Activated CD8-positive, alpha-beta T cell treated with anti-CD3 and anti-CD28 coated beads for 36 hours (primary cell): Measurements from ENCODE around the gene TRPM6. TPM values are rescaled to one million over a fixed set of nuclear protein-coding genes. Genes with fewer than 3 reads are reported as not detected.

Experiments used
- ATAC-seq: fragments of 200-7000 bp; cut with Tn5 transposase; one replicate; pipeline ENCODE4 v1.10.0; 2021; ENCODE audit warnings: mild to moderate bottlenecking, moderate library complexity
- CTCF ChIA-PET: fragments of 350-600 bp; sonication (Branson Sonifier 250); formaldehyde crosslinking; loops from one replicate; lab custom pipeline; 2021; ENCODE audit warnings: antibody characterized with exemption; lab: Charles Lee
- POLR2A ChIA-PET: fragments of 350-600 bp; sonication (Branson Sonifier 250); formaldehyde crosslinking; loops from one replicate; lab custom pipeline; 2021; ENCODE audit warnings: antibody characterized with exemption; lab: Charles Lee
- DNase-seq: peaks from one replicate; pipeline ENCODE4 v3.0.0-alpha.2; 2020
- H3K27ac Mint-ChIP-seq: one replicate; pipeline ENCODE4 v1.8.0; 2021; ENCODE audit warnings: mild to moderate bottlenecking, mixed read lengths
- H3K27me3 Mint-ChIP-seq: one replicate; pipeline ENCODE4 v1.8.0; 2021; ENCODE audit warnings: mixed read lengths
- H3K36me3 Mint-ChIP-seq: one replicate; pipeline ENCODE4 v1.8.0; 2021; ENCODE audit warnings: low read depth, mixed read lengths
- H3K4me1 Mint-ChIP-seq: one replicate; pipeline ENCODE4 v1.8.0; 2021; ENCODE audit warnings: low read depth, mixed read lengths
- H3K4me3 Mint-ChIP-seq: one replicate; pipeline ENCODE4 v1.8.0; 2021; ENCODE audit warnings: mild to moderate bottlenecking, moderate library complexity, mixed read lengths
- H3K9me3 Mint-ChIP-seq: one replicate; pipeline ENCODE4 v1.8.0; 2021; ENCODE audit warnings: mixed read lengths
- CTCF ChIP-seq: fragments of 200-600 bp; IDR thresholded peaks from one replicate; pipeline ENCODE4 v1.8.0; 2022; ENCODE audit warnings: antibody characterized with exemption, mild to moderate bottlenecking
- intact Hi-C: fragments of 100-400 bp; cut with micrococcal nuclease; formaldehyde crosslinking; loops from one replicate; pipeline ENCODE4 v1.10.0; 2022
- total RNA-seq, 2 experiments: library from RNA; stranded (reverse); gene quantifications; one replicate each; pipeline ENCODE4 v1.2.3, GENCODE V29; 2021

TRPM6 gene
- total RNA-seq, 2 experiments from 2014 or later: not detected

- H3K36me3 Mint-ChIP-seq: no peaks in the 10 kb centered on the region
- ATAC-seq: no peak
- H3K9me3 Mint-ChIP-seq: no peaks in the 10 kb centered on the region
- no peaks in the 10 kb centered on the region for H3K4me1 Mint-ChIP-seq
- intact Hi-C loops: no loop called here
- no peak for TF ChIP-seq CTCF
- CTCF ChIA-PET: no interaction called here
- H3K27ac Mint-ChIP-seq: no peak overlapping the region
- no peak overlapping the region for H3K4me3 Mint-ChIP-seq
- POLR2A ChIA-PET: no interaction called here
- H3K27me3 Mint-ChIP-seq: peaks cover 17% of the 10 kb centered on the region
- no peak for DNase-seq
Measured at GRCh38 chr9:74721696-74722660, 165.7 kb downstream of the TRPM6 start.

- TF ChIP-seq CTCF: no peak
- Mint-ChIP-seq H3K4me3 (no peak overlapping the region), H3K36me3 (no peaks in the 10 kb centered on the region), H3K9me3 (no peaks in the 10 kb centered on the region), H3K4me1 (no peaks in the 10 kb centered on the region), H3K27me3 (peaks cover 10% of the 10 kb centered on the region), H3K27ac (no peak overlapping the region)
- POLR2A ChIA-PET: no interaction called here
- intact Hi-C loops: no loop called here
- no peak for ATAC-seq
- CTCF ChIA-PET: no interaction called here
- DNase-seq: no peak
Measured at GRCh38 chr9:74719306-74719705, 168.4 kb downstream of the TRPM6 start.

GRCh38 chr9:74718709-74719108, 169.0 kb downstream of the TRPM6 start:
- H3K27me3 Mint-ChIP-seq: peaks cover 10% of the 10 kb centered on the region
- POLR2A ChIA-PET: no interaction called here

GRCh38 chr9:74711341-74711740, 176.4 kb downstream of the TRPM6 start:
- H3K27ac Mint-ChIP-seq: no peak overlapping the region
- no peaks in the 10 kb centered on the region for H3K9me3 Mint-ChIP-seq
- DNase-seq: no peak
- TF ChIP-seq CTCF: no peak
- H3K36me3 Mint-ChIP-seq: no peaks in the 10 kb centered on the region
- intact Hi-C loops: no loop called here
- ChIA-PET POLR2A (no interaction called here), CTCF (no interaction called here)
- H3K27me3 Mint-ChIP-seq: peaks cover 3% of the 10 kb centered on the region
- ATAC-seq: no peak
- H3K4me3 Mint-ChIP-seq: no peak overlapping the region
- H3K4me1 Mint-ChIP-seq: no peaks in the 10 kb centered on the region

More at GRCh38 chr9:74718709-74719108, 169.0 kb downstream of the TRPM6 start:
- no peaks in the 10 kb centered on the region for H3K4me1 Mint-ChIP-seq
- H3K4me3 Mint-ChIP-seq: no peak overlapping the region
- H3K27ac Mint-ChIP-seq: no peak overlapping the region
- no peak for ATAC-seq
- intact Hi-C loops: no loop called here
- no peak for DNase-seq
- H3K9me3 Mint-ChIP-seq: no peaks in the 10 kb centered on the region
- CTCF ChIA-PET: no interaction called here
- no peaks in the 10 kb centered on the region for H3K36me3 Mint-ChIP-seq
- TF ChIP-seq CTCF: no peak

- H3K36me3 Mint-ChIP-seq: no peaks in the 10 kb centered on the region
- H3K27me3 Mint-ChIP-seq: peaks cover 28% of the 10 kb centered on the region
- TF ChIP-seq CTCF: no peak
- no peak for ATAC-seq
- POLR2A ChIA-PET: no interaction called here
- no peaks in the 10 kb centered on the region for H3K9me3 Mint-ChIP-seq
- no peak overlapping the region for H3K27ac Mint-ChIP-seq
- intact Hi-C loops: no loop called here
- CTCF ChIA-PET: no interaction called here
- H3K4me1 Mint-ChIP-seq: no peaks in the 10 kb centered on the region
- no peak overlapping the region for H3K4me3 Mint-ChIP-seq
- no peak for DNase-seq
Measured at GRCh38 chr9:74697535-74697934, 190.2 kb downstream of the TRPM6 start.
